Measurements from ENCODE around the gene MYO5B.

Gene MYO5B

DNA sequence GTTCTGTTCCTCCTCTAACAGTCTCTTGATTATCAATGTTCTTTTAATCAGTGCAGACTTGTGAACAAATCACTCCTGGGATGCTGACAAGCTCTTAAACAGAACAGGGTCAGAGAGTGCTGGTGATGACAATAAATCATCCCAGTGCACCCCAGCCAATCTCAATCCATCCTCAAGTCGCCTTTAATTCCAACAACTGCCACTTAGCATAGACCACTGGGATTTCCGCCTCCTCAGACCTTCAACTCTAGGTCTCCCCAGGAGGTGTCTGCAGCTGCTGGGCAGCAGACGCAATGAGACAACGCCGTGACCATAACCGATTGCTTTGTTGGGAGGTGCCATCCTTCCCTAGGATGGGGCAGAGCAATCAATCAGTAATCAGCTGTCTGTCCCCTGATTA is 197.4 kb downstream of the MYO5B start:
- no peaks in the 10 kb centered on the region for H3K4me1 ChIP-seq (ENCODE audit: control insufficient read depth, low read depth, low read length)
- no CpG with 5 or more reads among the region's 6 CpGs for WGBS (ENCODE audit: extremely low coverage, insufficient coverage, low lambda C conversion rate)
- H2AK5ac ChIP-seq (ENCODE audit: low read length): no peak overlapping the region
- no peak overlapping the region for H3K18ac ChIP-seq (ENCODE audit: low read length)
- H2BK5ac ChIP-seq (ENCODE audit: low read length): no peak overlapping the region
- peak; percentile 63 for DNase-seq
- H3K56ac ChIP-seq (ENCODE audit: low read length): no peak overlapping the region
- H3K23ac ChIP-seq (ENCODE audit: low read length): no peak overlapping the region
- no peak overlapping the region for H3K9ac ChIP-seq (ENCODE audit: low read length)
- no peak overlapping the region for H2BK15ac ChIP-seq (replicated peaks; ENCODE audit: low read depth)
- H3K4me2 ChIP-seq (ENCODE audit: low read length): no peak overlapping the region
- H4K5ac ChIP-seq (ENCODE audit: low read length): no peak overlapping the region
- H3K27me3 ChIP-seq (ENCODE audit: insufficient read depth, low read length, poor library complexity): no peaks in the 10 kb centered on the region
- no peak overlapping the region for H3K27ac ChIP-seq (ENCODE audit: low read depth, low read length)
- H3K4ac ChIP-seq (ENCODE audit: low read depth, low read length): no peak overlapping the region
- no peak overlapping the region for H3K4me3 ChIP-seq (ENCODE audit: low read length)
- no peaks in the 10 kb centered on the region for H3K36me3 ChIP-seq (ENCODE audit: control insufficient read depth, insufficient read depth, low read length)
- no peaks in the 10 kb centered on the region for H3K79me2 ChIP-seq (ENCODE audit: control insufficient read depth, insufficient read depth, low read length)
- H4K8ac ChIP-seq (ENCODE audit: low read depth, low read length): no peak overlapping the region
- no peak overlapping the region for H2BK120ac ChIP-seq (ENCODE audit: low read depth, low read length)
- no peaks in the 10 kb centered on the region for H3K79me1 ChIP-seq (ENCODE audit: low read length)

DNA sequence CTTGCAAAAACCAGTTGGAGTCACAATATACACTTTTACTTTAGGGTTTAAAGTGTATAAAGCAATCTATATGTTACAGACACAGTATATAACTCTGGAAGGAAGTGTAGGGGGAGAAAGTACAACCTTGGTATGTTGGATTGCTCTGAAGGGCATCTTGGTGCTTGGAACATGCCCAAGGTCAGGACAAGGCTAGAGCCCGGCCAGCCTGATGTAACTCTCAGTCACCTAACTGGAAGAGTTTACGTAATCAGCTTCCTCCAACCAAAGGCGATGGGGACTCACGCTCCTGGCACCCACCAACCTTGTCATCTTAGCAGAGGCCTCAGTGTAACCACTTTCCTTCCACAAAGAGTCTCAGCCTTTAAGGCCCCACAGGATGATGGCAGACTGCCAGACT is 200.5 kb downstream of the MYO5B start:
- H3K4me3 ChIP-seq (ENCODE audit: low read length): no peak overlapping the region
- no peak for DNase-seq
- H2AK5ac ChIP-seq (ENCODE audit: low read length): no peak overlapping the region
- no peak overlapping the region for H3K4ac ChIP-seq (ENCODE audit: low read depth, low read length)
- H3K9ac ChIP-seq (ENCODE audit: low read length): no peak overlapping the region
- no peak overlapping the region for H2BK5ac ChIP-seq (ENCODE audit: low read length)
- no peak overlapping the region for H3K27ac ChIP-seq (ENCODE audit: low read depth, low read length)
- no peak overlapping the region for H3K23ac ChIP-seq (ENCODE audit: low read length)
- H3K56ac ChIP-seq (ENCODE audit: low read length): no peak overlapping the region
- no peak overlapping the region for H2BK15ac ChIP-seq (replicated peaks; ENCODE audit: low read depth)
- no peaks in the 10 kb centered on the region for H3K4me1 ChIP-seq (ENCODE audit: control insufficient read depth, low read depth, low read length)
- H4K5ac ChIP-seq (ENCODE audit: low read length): no peak overlapping the region
- H2BK120ac ChIP-seq (ENCODE audit: low read depth, low read length): no peak overlapping the region
- WGBS (ENCODE audit: extremely low coverage, insufficient coverage, low lambda C conversion rate): no CpG with 5 or more reads among the region's 4 CpGs
- no peak overlapping the region for H3K18ac ChIP-seq (ENCODE audit: low read length)
- H3K36me3 ChIP-seq (ENCODE audit: control insufficient read depth, insufficient read depth, low read length): no peaks in the 10 kb centered on the region
- no peak overlapping the region for H4K8ac ChIP-seq (ENCODE audit: low read depth, low read length)
- H3K79me1 ChIP-seq (ENCODE audit: low read length): no peaks in the 10 kb centered on the region
- H3K79me2 ChIP-seq (ENCODE audit: control insufficient read depth, insufficient read depth, low read length): no peaks in the 10 kb centered on the region
- H3K27me3 ChIP-seq (ENCODE audit: insufficient read depth, low read length, poor library complexity): no peaks in the 10 kb centered on the region
- no peak overlapping the region for H3K4me2 ChIP-seq (ENCODE audit: low read length)

DNA sequence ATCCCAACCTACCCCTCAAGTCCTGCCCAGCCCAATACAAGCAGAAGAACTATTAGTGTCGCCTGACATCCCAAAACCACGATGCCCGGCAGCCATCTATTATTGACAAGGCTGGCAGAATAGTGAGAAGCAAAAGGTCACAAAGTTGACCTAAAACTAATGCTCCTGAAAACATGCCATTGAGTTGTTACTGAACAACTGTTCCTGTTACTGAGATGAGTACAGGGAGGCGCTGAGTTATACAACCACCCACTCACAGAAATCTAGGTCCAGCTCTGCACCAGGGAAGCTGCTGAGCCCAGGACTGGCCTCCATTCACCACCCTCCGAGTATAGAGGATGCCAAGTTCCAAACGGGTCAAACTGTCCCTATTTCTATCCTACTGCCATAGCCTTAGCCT is 201.6 kb downstream of the MYO5B start:
- no peaks in the 10 kb centered on the region for H3K36me3 ChIP-seq (ENCODE audit: control insufficient read depth, insufficient read depth, low read length)
- no peak overlapping the region for H3K27ac ChIP-seq (ENCODE audit: low read depth, low read length)
- no peaks in the 10 kb centered on the region for H3K27me3 ChIP-seq (ENCODE audit: insufficient read depth, low read length, poor library complexity)
- H3K4me3 ChIP-seq (ENCODE audit: low read length): no peak overlapping the region
- no peak overlapping the region for H2BK120ac ChIP-seq (ENCODE audit: low read depth, low read length)
- no peak overlapping the region for H3K4ac ChIP-seq (ENCODE audit: low read depth, low read length)
- no peak overlapping the region for H4K5ac ChIP-seq (ENCODE audit: low read length)
- H3K56ac ChIP-seq (ENCODE audit: low read length): no peak overlapping the region
- no peak overlapping the region for H3K23ac ChIP-seq (ENCODE audit: low read length)
- H2AK5ac ChIP-seq (ENCODE audit: low read length): no peak overlapping the region
- H3K79me1 ChIP-seq (ENCODE audit: low read length): no peaks in the 10 kb centered on the region
- H4K8ac ChIP-seq (ENCODE audit: low read depth, low read length): no peak overlapping the region
- H2BK5ac ChIP-seq (ENCODE audit: low read length): no peak overlapping the region
- no peak overlapping the region for H3K9ac ChIP-seq (ENCODE audit: low read length)
- H3K4me2 ChIP-seq (ENCODE audit: low read length): no peak overlapping the region
- no CpG with 5 or more reads among the region's 6 CpGs for WGBS (ENCODE audit: extremely low coverage, insufficient coverage, low lambda C conversion rate)
- DNase-seq: no peak
- H3K79me2 ChIP-seq (ENCODE audit: control insufficient read depth, insufficient read depth, low read length): no peaks in the 10 kb centered on the region
- no peak overlapping the region for H2BK15ac ChIP-seq (replicated peaks; ENCODE audit: low read depth)
- H3K18ac ChIP-seq (ENCODE audit: low read length): no peak overlapping the region
- peaks cover 4% of the 10 kb centered on the region for H3K4me1 ChIP-seq (ENCODE audit: control insufficient read depth, low read depth, low read length)

DNA sequence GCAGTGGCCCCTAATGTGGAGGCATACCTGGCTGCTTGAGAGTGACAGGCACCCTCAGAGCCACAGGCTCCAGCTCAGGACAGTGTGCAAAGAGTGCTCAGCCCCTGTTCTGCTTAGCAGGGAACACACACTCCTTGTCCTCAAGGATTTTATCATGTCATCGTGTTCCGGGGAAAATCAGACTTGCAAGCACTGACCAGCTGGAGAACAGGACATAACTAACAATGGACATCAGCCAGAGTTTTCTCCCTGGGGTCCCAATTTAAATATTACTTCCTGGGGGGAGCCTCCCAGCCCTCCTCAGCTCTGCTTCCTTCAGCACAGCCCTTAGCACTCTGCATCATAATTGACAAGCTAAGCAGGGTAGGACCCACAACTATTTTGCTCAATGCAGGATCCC is 206.2 kb downstream of the MYO5B start:
- H4K8ac ChIP-seq (ENCODE audit: low read depth, low read length): no peak overlapping the region
- no peaks in the 10 kb centered on the region for H3K79me2 ChIP-seq (ENCODE audit: control insufficient read depth, insufficient read depth, low read length)
- no peak overlapping the region for H3K4me3 ChIP-seq (ENCODE audit: low read length)
- no peak overlapping the region for H3K18ac ChIP-seq (ENCODE audit: low read length)
- H2AK5ac ChIP-seq (ENCODE audit: low read length): no peak overlapping the region
- H4K5ac ChIP-seq (ENCODE audit: low read length): no peak overlapping the region
- H3K4me2 ChIP-seq (ENCODE audit: low read length): no peak overlapping the region
- H3K36me3 ChIP-seq (ENCODE audit: control insufficient read depth, insufficient read depth, low read length): no peaks in the 10 kb centered on the region
- H2BK120ac ChIP-seq (ENCODE audit: low read depth, low read length): no peak overlapping the region
- WGBS (ENCODE audit: extremely low coverage, insufficient coverage, low lambda C conversion rate): no CpG with 5 or more reads among the region's 2 CpGs
- no peak overlapping the region for H3K23ac ChIP-seq (ENCODE audit: low read length)
- H2BK5ac ChIP-seq (ENCODE audit: low read length): no peak overlapping the region
- H3K56ac ChIP-seq (ENCODE audit: low read length): peak overlapping the region; percentile 27
- no peak overlapping the region for H3K4ac ChIP-seq (ENCODE audit: low read depth, low read length)
- no peak overlapping the region for H2BK15ac ChIP-seq (replicated peaks; ENCODE audit: low read depth)
- H3K27ac ChIP-seq (ENCODE audit: low read depth, low read length): no peak overlapping the region
- peaks cover 4% of the 10 kb centered on the region for H3K4me1 ChIP-seq (ENCODE audit: control insufficient read depth, low read depth, low read length)
- DNase-seq: no peak
- H3K9ac ChIP-seq (ENCODE audit: low read length): no peak overlapping the region
- no peaks in the 10 kb centered on the region for H3K27me3 ChIP-seq (ENCODE audit: insufficient read depth, low read length, poor library complexity)
- H3K79me1 ChIP-seq (ENCODE audit: low read length): no peaks in the 10 kb centered on the region

DNA sequence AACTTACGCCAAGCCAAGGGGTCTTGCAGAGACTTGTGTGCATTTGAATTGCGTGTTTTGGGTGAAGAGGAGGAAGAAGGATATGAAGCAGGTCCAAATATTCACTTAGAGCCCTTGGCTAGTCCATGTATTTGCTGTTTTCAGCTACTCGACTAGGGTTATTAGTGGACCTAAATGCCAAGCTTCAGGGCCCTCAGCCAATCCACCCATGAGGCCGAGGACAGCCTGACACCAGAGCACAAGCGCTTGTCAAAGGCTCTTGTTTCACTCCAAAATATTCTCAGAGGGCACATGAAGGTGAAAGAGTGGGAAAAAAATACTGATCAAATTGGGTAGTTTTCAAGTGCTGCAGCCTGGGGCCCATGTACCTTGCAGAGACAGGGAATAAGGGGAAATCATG is 206.8 kb downstream of the MYO5B start:
- H3K27me3 ChIP-seq (ENCODE audit: insufficient read depth, low read length, poor library complexity): no peaks in the 10 kb centered on the region
- no peak overlapping the region for H3K56ac ChIP-seq (ENCODE audit: low read length)
- no peak overlapping the region for H3K18ac ChIP-seq (ENCODE audit: low read length)
- no peak overlapping the region for H2BK120ac ChIP-seq (ENCODE audit: low read depth, low read length)
- H3K27ac ChIP-seq (ENCODE audit: low read depth, low read length): no peak overlapping the region
- no peak overlapping the region for H2AK5ac ChIP-seq (ENCODE audit: low read length)
- peaks cover 4% of the 10 kb centered on the region for H3K4me1 ChIP-seq (ENCODE audit: control insufficient read depth, low read depth, low read length)
- H4K5ac ChIP-seq (ENCODE audit: low read length): no peak overlapping the region
- H2BK5ac ChIP-seq (ENCODE audit: low read length): no peak overlapping the region
- no peaks in the 10 kb centered on the region for H3K36me3 ChIP-seq (ENCODE audit: control insufficient read depth, insufficient read depth, low read length)
- no peak overlapping the region for H3K4me2 ChIP-seq (ENCODE audit: low read length)
- no peaks in the 10 kb centered on the region for H3K79me1 ChIP-seq (ENCODE audit: low read length)
- no peaks in the 10 kb centered on the region for H3K79me2 ChIP-seq (ENCODE audit: control insufficient read depth, insufficient read depth, low read length)
- H4K8ac ChIP-seq (ENCODE audit: low read depth, low read length): no peak overlapping the region
- no peak overlapping the region for H3K4ac ChIP-seq (ENCODE audit: low read depth, low read length)
- H2BK15ac ChIP-seq (replicated peaks; ENCODE audit: low read depth): no peak overlapping the region
- no peak for DNase-seq
- H3K4me3 ChIP-seq (ENCODE audit: low read length): no peak overlapping the region
- no CpG with 5 or more reads among the region's 5 CpGs for WGBS (ENCODE audit: extremely low coverage, insufficient coverage, low lambda C conversion rate)
- H3K23ac ChIP-seq (ENCODE audit: low read length): no peak overlapping the region
- H3K9ac ChIP-seq (ENCODE audit: low read length): no peak overlapping the region

DNA sequence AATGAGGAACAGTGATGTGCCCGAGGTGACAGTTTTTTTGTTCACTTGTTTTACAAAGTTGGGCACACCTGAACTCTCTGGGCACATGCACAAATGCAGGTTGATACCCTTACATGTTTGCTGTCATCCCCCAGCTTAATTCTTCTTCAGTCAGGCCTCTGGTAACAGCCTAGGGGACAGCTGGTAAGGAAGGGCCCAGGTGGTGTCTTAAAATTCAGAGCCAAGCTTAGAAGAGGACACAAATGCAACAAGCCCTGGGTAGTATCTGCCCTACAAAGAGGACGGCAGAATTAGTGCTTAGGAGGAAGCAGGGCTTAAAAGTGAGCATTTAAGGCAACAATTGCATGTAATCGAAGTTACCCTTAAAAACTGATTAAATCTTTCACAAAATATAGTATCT is 209.7 kb downstream of the MYO5B start:
- Histone ChIP-seq H3K27me3 (ENCODE audit: insufficient read depth, low read length, poor library complexity) (no peaks in the 10 kb centered on the region), H2BK15ac (replicated peaks; ENCODE audit: low read depth) (no peak overlapping the region), H2BK120ac (ENCODE audit: low read depth, low read length) (no peak overlapping the region), H3K18ac (ENCODE audit: low read length) (no peak overlapping the region), H4K8ac (ENCODE audit: low read depth, low read length) (no peak overlapping the region), H3K4me3 (ENCODE audit: low read length) (no peak overlapping the region), H3K4me1 (ENCODE audit: control insufficient read depth, low read depth, low read length) (peaks cover 4% of the 10 kb centered on the region), H3K36me3 (ENCODE audit: control insufficient read depth, insufficient read depth, low read length) (no peaks in the 10 kb centered on the region), H2AK5ac (ENCODE audit: low read length) (no peak overlapping the region), H3K9ac (ENCODE audit: low read length) (no peak overlapping the region), H3K4ac (ENCODE audit: low read depth, low read length) (no peak overlapping the region), H4K5ac (ENCODE audit: low read length) (no peak overlapping the region), H3K27ac (ENCODE audit: low read depth, low read length) (no peak overlapping the region), H3K56ac (ENCODE audit: low read length) (no peak overlapping the region), H3K79me2 (ENCODE audit: control insufficient read depth, insufficient read depth, low read length) (no peaks in the 10 kb centered on the region), H3K79me1 (ENCODE audit: low read length) (no peaks in the 10 kb centered on the region), H3K4me2 (ENCODE audit: low read length) (no peak overlapping the region), H2BK5ac (ENCODE audit: low read length) (no peak overlapping the region), H3K23ac (ENCODE audit: low read length) (no peak overlapping the region)
- WGBS (ENCODE audit: extremely low coverage, insufficient coverage, low lambda C conversion rate): no CpG with 5 or more reads among the region's 3 CpGs
- DNase-seq: no peak
